GM23248 (cell line): Measurements from ENCODE around the gene AGFG1. TPM values are rescaled to one million over a fixed set of nuclear protein-coding genes. Genes with fewer than 3 reads are reported as not detected.

Experiments used
- DNase-seq: peaks from one replicate; pipeline ENCODE4 v3.0.0-alpha.2; 2015
- H2AFZ ChIP-seq: fragments of 200-600 bp; sonication (generic); 2 replicates; pipeline ENCODE4 v1.6.1; 2016; ENCODE audit warnings: antibody characterized with exemption
- H3F3A ChIP-seq: fragments of 200-600 bp; sonication (generic); 2 replicates; pipeline ENCODE4 v1.6.1; 2016; ENCODE audit warnings: mild to moderate bottlenecking, antibody characterized with exemption, mixed run types; ENCODE audit not compliant: insufficient read depth
- H3K27ac ChIP-seq: fragments of 200-600 bp; sonication (generic); 2 replicates; pipeline ENCODE4 v1.5.1; 2016; ENCODE audit warnings: mild to moderate bottlenecking
- H3K27me3 ChIP-seq: fragments of 200-600 bp; sonication (generic); replicated peaks from 2 replicates; pipeline ENCODE4 v1.6.1; 2016; ENCODE audit warnings: mild to moderate bottlenecking; ENCODE audit not compliant: insufficient read depth
- H3K36me3 ChIP-seq: fragments of 200-600 bp; sonication (generic); 2 replicates; pipeline ENCODE4 v1.6.1; 2016; ENCODE audit warnings: low read depth, mild to moderate bottlenecking
- H3K4me1 ChIP-seq: fragments of 200-600 bp; sonication (generic); 2 replicates; pipeline ENCODE4 v1.6.1; 2016; ENCODE audit warnings: mild to moderate bottlenecking; ENCODE audit not compliant: insufficient read depth
- H3K4me2 ChIP-seq: fragments of 200-600 bp; sonication (generic); one replicate; pipeline ENCODE4 v1.6.1; 2016; ENCODE audit warnings: mild to moderate bottlenecking; ENCODE audit not compliant: unreplicated experiment
- H3K4me3 ChIP-seq: fragments of 200-600 bp; sonication (generic); 2 replicates; pipeline ENCODE4 v1.5.1; 2016; ENCODE audit warnings: mild to moderate bottlenecking
- H3K79me2 ChIP-seq: fragments of 200-600 bp; sonication (generic); 2 replicates; pipeline ENCODE4 v1.6.1; 2016; ENCODE audit warnings: mild to moderate bottlenecking; ENCODE audit not compliant: insufficient read depth
- H3K9ac ChIP-seq: fragments of 200-600 bp; sonication (generic); 2 replicates; pipeline ENCODE4 v1.6.1; 2016; ENCODE audit warnings: mild to moderate bottlenecking
- H3K9me2 ChIP-seq: fragments of 200-600 bp; sonication (generic); 2 replicates; pipeline ENCODE4 v1.6.1; 2016; ENCODE audit warnings: mixed run types, mild to moderate bottlenecking, moderate library complexity; ENCODE audit not compliant: insufficient read depth
- H3K9me3 ChIP-seq: fragments of 200-600 bp; sonication (generic); one replicate; pipeline ENCODE4 v1.6.1; 2017; ENCODE audit warnings: low read depth
- H4K20me1 ChIP-seq: fragments of 200-600 bp; sonication (generic); 2 replicates; pipeline ENCODE4 v1.6.0; 2016; ENCODE audit not compliant: insufficient read depth
- EZH2 ChIP-seq: fragments of 200-600 bp; sonication (generic); IDR thresholded peaks from 2 replicates; pipeline ENCODE4 v1.6.1; 2018; ENCODE audit warnings: antibody characterized with exemption, mild to moderate bottlenecking; ENCODE audit not compliant: insufficient read depth, poor library complexity, severe bottlenecking
- EZH2phosphoT487 ChIP-seq: fragments of 200-600 bp; sonication (generic); IDR thresholded peaks from 2 replicates; pipeline ENCODE4 v1.6.1; 2018; ENCODE audit warnings: antibody characterized with exemption, moderate library complexity, mild to moderate bottlenecking, low read depth; ENCODE audit not compliant: insufficient read depth
- WGBS, 2 experiments: methylation state at CpG; one replicate each; pipeline ENCODE4 v1.1.6; 2015 to 2017; ENCODE audit warnings: low lambda C conversion rate in 2 of 2, low coverage in 1 of 2; ENCODE audit errors: missing lambda C conversion rate in 2 of 2; 5-methylcytosine and 5-hydroxymethylcytosine counted together
- in situ Hi-C: fragments of 300-500 bp; cut with MboI; formaldehyde crosslinking; loops from 2 replicates; pipeline ENCODE4 v1.15.0; 2020
- polyA plus RNA-seq: library from polyadenylated mRNA; unstranded; fragments of >200 nt; fragmentation: Nextera tagmentation; extraction: Ambion mirVana; gene quantifications from 2 replicates; pipeline ENCODE4 v1.2.1, GENCODE V29; 2016
- total RNA-seq: library from RNA; depleted of rRNA; stranded (reverse); fragments of >200 nt; shearing (Covaris generic); gene quantifications from 2 replicates; pipeline ENCODE4 v1.2.3, GENCODE V29; 2014

Gene AGFG1
- total and polyA plus RNA-seq, 2 experiments from 2014 or later, result 16.5 to 144 TPM

DNA sequence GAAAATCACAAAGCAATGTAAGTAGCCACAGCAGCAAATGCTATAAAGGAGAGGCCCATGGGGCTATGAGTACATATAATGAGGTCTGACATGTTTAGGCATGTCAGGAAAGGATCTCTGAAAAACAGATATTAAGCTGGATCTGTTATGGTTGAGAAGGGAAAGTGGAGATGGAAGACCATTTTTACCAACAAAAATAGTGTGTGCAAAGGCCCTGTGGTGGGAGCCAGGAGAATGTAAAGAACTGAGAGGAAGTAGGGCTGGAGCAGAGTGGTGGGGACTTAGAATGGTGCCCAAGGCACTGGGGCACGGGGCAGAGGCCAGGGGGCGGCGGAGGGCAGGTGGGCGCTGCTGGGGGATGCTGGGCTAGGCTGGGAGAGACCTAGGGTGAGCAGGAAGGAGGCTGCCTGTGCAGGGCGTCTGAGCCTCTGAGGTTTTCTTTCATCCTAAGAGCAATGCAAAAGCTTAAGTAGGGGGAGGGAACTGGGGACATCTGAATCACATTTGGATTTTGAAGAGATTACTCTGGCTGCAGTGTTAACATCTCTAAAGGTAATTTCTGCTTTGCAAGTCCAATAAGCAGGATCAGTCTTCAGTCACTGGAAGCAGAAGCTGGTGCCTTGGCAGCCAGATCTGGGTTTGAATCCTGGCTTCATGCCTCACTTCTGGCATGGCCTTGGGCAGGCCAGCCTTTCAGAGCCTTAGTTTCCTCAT lies 4.9 kb upstream of the AGFG1 start:
- Histone ChIP-seq H3K9me3 (no peaks in the 10 kb centered on the region), H3F3A (peaks cover 24% of the 10 kb centered on the region), H3K27me3 (no peaks in the 10 kb centered on the region), H3K36me3 (no peaks in the 10 kb centered on the region), H3K9me2 (no peaks in the 10 kb centered on the region), H3K4me3 (peak overlapping the region; percentile 40), H3K27ac (peak overlapping the region; percentile 83), H3K9ac (peak overlapping the region; percentile 57), H2AFZ (peak overlapping the region; percentile 61), H3K4me1 (peaks cover 24% of the 10 kb centered on the region), H3K4me2 (peak overlapping the region; percentile 66), H3K79me2 (peaks cover 5% of the 10 kb centered on the region), H4K20me1 (no peaks in the 10 kb centered on the region)
- no peak for TF ChIP-seq EZH2
- in situ Hi-C loops, result no loop called here
- DNase-seq, result no peak
- 89 to 90% methylated on average over 4 to 5 of the region's 5 CpGs for WGBS, 2 experiments

- H3K36me3 ChIP-seq, result no peaks in the 10 kb centered on the region
- peaks cover 34% of the 10 kb centered on the region for H3K4me1 ChIP-seq
- no peak for TF ChIP-seq EZH2
- no peak for TF ChIP-seq EZH2phosphoT487
- 69 to 70% methylated on average over 7 of the region's 7 CpGs for WGBS, 2 experiments
- DNase-seq, result no peak
- peaks cover 14% of the 10 kb centered on the region for H3F3A ChIP-seq
- no peak overlapping the region for H3K4me2 ChIP-seq
- peaks cover 47% of the 10 kb centered on the region for H3K79me2 ChIP-seq
- H2AFZ ChIP-seq, result no peak overlapping the region
- no peaks in the 10 kb centered on the region for H3K27me3 ChIP-seq
- H3K9ac ChIP-seq, result no peak overlapping the region
- no peak overlapping the region for H3K27ac ChIP-seq
- in situ Hi-C loops, result no loop called here
- H3K9me3 ChIP-seq, result no peaks in the 10 kb centered on the region
- H3K4me3 ChIP-seq, result peak overlapping the region; percentile 81
- peaks cover 27% of the 10 kb centered on the region; the same call in 1 of the 2 replicates for H4K20me1 ChIP-seq
- H3K9me2 ChIP-seq, result no peaks in the 10 kb centered on the region
Observed at GRCh38 chr2:227471412-227471811, 544 bp upstream of the AGFG1 start.

DNA sequence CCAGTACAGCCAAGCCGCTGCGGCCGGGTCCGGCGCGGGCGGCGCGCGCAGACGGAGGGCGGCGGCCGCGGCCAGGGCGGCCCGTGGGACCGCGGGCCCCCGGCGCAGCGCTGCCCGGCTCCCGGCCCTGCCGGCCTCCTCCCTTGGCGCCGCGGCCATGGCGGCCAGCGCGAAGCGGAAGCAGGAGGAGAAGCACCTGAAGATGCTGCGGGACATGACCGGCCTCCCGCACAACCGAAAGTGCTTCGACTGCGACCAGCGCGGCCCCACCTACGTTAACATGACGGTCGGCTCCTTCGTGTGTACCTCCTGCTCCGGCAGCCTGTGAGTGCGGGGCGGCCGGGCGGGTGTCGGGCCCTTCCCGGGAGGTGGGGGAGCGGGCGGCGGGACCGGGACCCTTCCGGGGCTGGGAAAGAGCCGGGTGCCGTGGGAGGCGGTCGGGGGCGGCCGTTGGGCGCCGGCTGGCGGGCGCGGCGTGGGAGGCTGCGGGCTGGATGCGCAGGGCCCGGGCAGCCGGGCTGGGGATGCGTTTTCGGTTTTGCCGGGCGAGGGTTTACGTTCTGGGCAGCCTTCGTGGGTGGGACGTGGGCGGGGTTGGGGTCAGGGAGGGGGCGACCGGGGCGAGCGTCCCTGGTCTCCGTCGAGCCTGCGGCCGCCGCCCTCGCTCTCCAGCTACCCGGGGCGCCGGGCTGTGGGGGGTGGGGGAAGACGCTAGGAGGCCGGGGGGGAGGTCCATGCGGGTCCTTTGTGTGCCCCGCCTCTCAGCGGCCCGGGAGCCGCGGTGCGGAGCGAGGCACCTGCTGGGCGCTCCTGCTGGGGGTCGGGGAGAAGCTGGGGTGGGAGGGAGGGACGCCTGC lies 537 bp downstream of the AGFG1 start:
- H2AFZ ChIP-seq, result peak overlapping the region; percentile 64; the same call in 1 of the 2 replicates
- TF ChIP-seq EZH2phosphoT487 (no peak), EZH2 (no peak)
- no peaks in the 10 kb centered on the region for H3K27me3 ChIP-seq
- peak overlapping the region; percentile 97 for H3K4me2 ChIP-seq
- peak; percentile 63 for DNase-seq
- no peaks in the 10 kb centered on the region for H3K9me3 ChIP-seq
- H3K36me3 ChIP-seq, result no peaks in the 10 kb centered on the region
- H3K4me1 ChIP-seq, result peaks cover 33% of the 10 kb centered on the region
- no peaks in the 10 kb centered on the region for H3K9me2 ChIP-seq
- 0 to 1% methylated on average over 21 to 91 of the region's 106 CpGs for WGBS, 2 experiments
- H4K20me1 ChIP-seq, result peaks cover 34% of the 10 kb centered on the region; the same call in 1 of the 2 replicates
- H3K79me2 ChIP-seq, result peaks cover 58% of the 10 kb centered on the region
- peaks cover 3% of the 10 kb centered on the region for H3F3A ChIP-seq
- peak overlapping the region; percentile 77 for H3K27ac ChIP-seq
- peak overlapping the region; percentile 81 for H3K4me3 ChIP-seq
- H3K9ac ChIP-seq, result peak overlapping the region; percentile 95
- in situ Hi-C loops, result no loop called here

GRCh38 chr2:227473122-227473461 lies 1.1 kb downstream of the AGFG1 start:
- Histone ChIP-seq H3K4me1 (peaks cover 34% of the 10 kb centered on the region), H3K79me2 (peaks cover 64% of the 10 kb centered on the region), H3K36me3 (no peaks in the 10 kb centered on the region), H4K20me1 (peaks cover 38% of the 10 kb centered on the region; the same call in 1 of the 2 replicates), H3F3A (no peaks in the 10 kb centered on the region), H3K9ac (peak overlapping the region; percentile 95), H2AFZ (no peak overlapping the region), H3K4me3 (peak overlapping the region; percentile 81), H3K9me2 (no peaks in the 10 kb centered on the region), H3K27ac (peak overlapping the region; percentile 5), H3K4me2 (peak overlapping the region; percentile 97), H3K9me3 (no peaks in the 10 kb centered on the region), H3K27me3 (no peaks in the 10 kb centered on the region)
- DNase-seq, result no peak
- WGBS, 2 experiments, result 1 to 2% methylated on average over 8 to 9 of the region's 9 CpGs
- TF ChIP-seq EZH2phosphoT487 (no peak), EZH2 (no peak)
- in situ Hi-C loops, result no loop called here
